HEK293 (cell line): Measurements from ENCODE around the gene CTF1.
A peak's percentile ranks its signal among the peaks of the same experiment; 100 is the strongest.

ENCODE experiments used
- GLI4 ChIP-seq: fragments of 450-650 bp; formaldehyde crosslinking; IDR thresholded peaks from 2 replicates; pipeline ENCODE4 v1.5.1; 2016; ENCODE audit warnings: missing biosample characterization, missing genetic modification characterization
- GLIS1 ChIP-seq: fragments of 450-650 bp; formaldehyde crosslinking; IDR thresholded peaks from 2 replicates; pipeline ENCODE4 v1.5.1; 2016; ENCODE audit warnings: missing biosample characterization, missing genetic modification characterization
- GLIS2 ChIP-seq: fragments of 450-650 bp; formaldehyde crosslinking; IDR thresholded peaks from 2 replicates; pipeline ENCODE4 v1.5.1; 2016; ENCODE audit warnings: missing biosample characterization, missing genetic modification characterization
- KLF8 ChIP-seq: fragments of 450-650 bp; formaldehyde crosslinking; IDR thresholded peaks from 2 replicates; pipeline ENCODE4 v1.5.1; 2016; ENCODE audit warnings: missing biosample characterization, missing genetic modification characterization
- PATZ1 ChIP-seq: fragments of 450-650 bp; formaldehyde crosslinking; IDR thresholded peaks from 2 replicates; pipeline ENCODE4 v1.5.1; 2016; ENCODE audit warnings: missing biosample characterization, missing genetic modification characterization
- SP3 ChIP-seq: fragments of 450-650 bp; formaldehyde crosslinking; IDR thresholded peaks from 2 replicates; pipeline ENCODE4 v1.5.1; 2016; ENCODE audit warnings: missing biosample characterization, missing genetic modification characterization
- SP7 ChIP-seq: fragments of 450-650 bp; formaldehyde crosslinking; IDR thresholded peaks from 2 replicates; pipeline ENCODE4 v1.5.1; 2016; ENCODE audit warnings: missing biosample characterization, missing genetic modification characterization
- WT1 ChIP-seq: fragments of 450-650 bp; formaldehyde crosslinking; IDR thresholded peaks from 2 replicates; pipeline ENCODE4 v1.5.1; 2016; ENCODE audit warnings: missing biosample characterization, missing genetic modification characterization
- ZBTB11 ChIP-seq: fragments of 450-650 bp; formaldehyde crosslinking; conservative IDR thresholded peaks from 2 replicates; pipeline ENCODE4 v1.5.1; 2016; ENCODE audit warnings: low read depth, missing biosample characterization, missing genetic modification characterization
- ZBTB26 ChIP-seq: fragments of 450-650 bp; formaldehyde crosslinking; optimal IDR thresholded peaks from 2 replicates; pipeline ENCODE3; 2016; ENCODE audit warnings: missing biosample characterization, mild to moderate bottlenecking, missing genetic modification characterization
- ZBTB8A ChIP-seq: fragments of 450-650 bp; formaldehyde crosslinking; IDR thresholded peaks from 2 replicates; pipeline ENCODE4 v1.5.1; 2016; ENCODE audit warnings: missing biosample characterization, missing genetic modification characterization
- ZFP69B ChIP-seq: fragments of 450-650 bp; formaldehyde crosslinking; IDR thresholded peaks from 2 replicates; pipeline ENCODE4 v1.5.1; 2016; ENCODE audit warnings: missing biosample characterization, missing genetic modification characterization
- ZNF223 ChIP-seq: fragments of 450-650 bp; formaldehyde crosslinking; IDR thresholded peaks from 2 replicates; pipeline ENCODE4 v1.5.1; 2016; ENCODE audit warnings: missing biosample characterization, missing genetic modification characterization
- ZNF335 ChIP-seq: fragments of 450-650 bp; formaldehyde crosslinking; conservative IDR thresholded peaks from 2 replicates; pipeline ENCODE4 v1.5.1; 2016; ENCODE audit warnings: missing biosample characterization, missing genetic modification characterization
- ZNF596 ChIP-seq: fragments of 450-650 bp; IDR thresholded peaks from 2 replicates; pipeline ENCODE4 v1.5.0; 2018; ENCODE audit warnings: missing biosample characterization, mild to moderate bottlenecking, missing genetic modification characterization, moderate library complexity
- ZNF660 ChIP-seq: fragments of 450-650 bp; IDR thresholded peaks from 2 replicates; pipeline ENCODE4 v1.5.1; 2018; ENCODE audit warnings: missing biosample characterization, mild to moderate bottlenecking, missing genetic modification characterization
- ZNF677 ChIP-seq: fragments of 450-650 bp; IDR thresholded peaks from 2 replicates; pipeline ENCODE4 v1.5.0; 2018; ENCODE audit warnings: missing biosample characterization, mild to moderate bottlenecking, missing genetic modification characterization, moderate library complexity
- ZNF76 ChIP-seq: fragments of 450-650 bp; formaldehyde crosslinking; IDR thresholded peaks from 2 replicates; pipeline ENCODE4; 2016; ENCODE audit warnings: low read depth, missing biosample characterization, missing genetic modification characterization, borderline replicate concordance
- ZNF791 ChIP-seq: fragments of 450-650 bp; formaldehyde crosslinking; IDR thresholded peaks from 2 replicates; pipeline ENCODE4 v1.5.1; 2016; ENCODE audit warnings: missing biosample characterization, missing genetic modification characterization
- ZSCAN5A ChIP-seq: fragments of 450-650 bp; formaldehyde crosslinking; IDR thresholded peaks from 2 replicates; pipeline ENCODE4 v1.5.1; 2016; ENCODE audit warnings: missing biosample characterization, missing genetic modification characterization
- ZXDB ChIP-seq: fragments of 450-650 bp; formaldehyde crosslinking; IDR thresholded peaks from 2 replicates; pipeline ENCODE4 v1.5.1; 2016; ENCODE audit warnings: missing biosample characterization, missing genetic modification characterization
- TF ChIP-seq, protein P1 (sequence below): fragments of 450-650 bp; formaldehyde crosslinking; IDR thresholded peaks from 2 replicates; pipeline ENCODE4 v1.5.0; 2017; ENCODE audit warnings: missing biosample characterization, missing genetic modification characterization, borderline replicate concordance
- TF ChIP-seq, protein P2 (sequence below): IDR thresholded peaks from 2 replicates; pipeline ENCODE4 v1.6.1; 2011; ENCODE audit warnings: mild to moderate bottlenecking, low read depth, low read length, borderline replicate concordance
- TF ChIP-seq, protein P3 (sequence below): fragments of 450-650 bp; formaldehyde crosslinking; IDR thresholded peaks from 2 replicates; pipeline ENCODE4 v1.5.1; 2016; ENCODE audit warnings: missing biosample characterization, missing genetic modification characterization

CTF1 gene

DNA sequence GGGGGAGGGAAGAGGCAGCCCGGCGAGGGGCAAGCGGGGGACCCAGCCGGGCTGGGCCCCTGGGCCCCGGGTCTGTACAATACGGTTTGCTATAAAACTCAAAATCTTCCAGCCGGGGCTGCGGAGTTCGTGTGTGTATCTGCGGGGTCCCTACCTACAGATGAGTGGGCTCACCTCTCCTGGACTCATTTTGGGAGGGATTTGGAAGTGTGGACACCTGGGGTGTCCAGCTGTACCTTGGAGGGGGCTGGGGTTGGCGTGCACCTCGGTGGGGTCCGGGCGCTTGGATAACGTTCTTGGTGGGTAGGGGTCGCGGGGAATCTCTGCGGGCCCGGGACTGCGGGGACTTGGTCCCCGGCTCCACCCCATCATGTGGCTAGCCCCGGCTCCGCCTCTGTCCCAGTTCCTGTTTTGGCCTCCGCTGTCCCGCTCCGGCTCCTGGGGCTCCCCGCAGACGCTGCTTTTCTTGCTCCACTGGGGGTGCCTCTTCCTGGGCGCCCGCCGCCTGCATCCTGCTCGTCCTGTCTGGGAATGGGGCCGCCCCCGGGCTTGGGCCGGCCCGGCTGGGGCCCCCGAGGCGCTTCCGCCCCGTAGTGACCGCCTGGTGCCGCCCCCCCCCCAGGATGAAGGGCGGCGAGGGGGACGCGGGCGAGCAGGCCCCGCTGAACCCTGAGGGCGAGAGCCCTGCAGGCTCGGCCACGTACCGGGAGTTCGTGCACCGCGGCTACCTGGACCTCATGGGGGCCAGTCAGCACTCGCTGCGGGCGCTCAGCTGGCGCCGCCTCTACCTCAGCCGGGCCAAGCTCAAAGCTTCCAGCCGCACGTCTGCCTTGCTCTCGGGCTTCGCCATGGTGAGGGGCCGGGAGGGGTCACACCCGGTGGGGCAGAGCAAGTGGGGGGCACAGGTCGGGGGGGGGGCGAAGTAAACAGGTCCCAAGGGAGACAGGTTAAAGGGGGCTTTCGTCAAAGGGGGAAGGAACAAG, 52.5 kb downstream of the CTF1 start, which contains the start of gene ORAI3 (continued):
- peak; percentile 21; the same call in 1 of the 2 replicates for TF ChIP-seq ZBTB11 (tag by site-specific recombination)
- 0 out of 2 replicates have a peak, but pooled peaks have one; percentile 41 for TF ChIP-seq WT1 (tag by site-specific recombination)
- peak; percentile 68 for TF ChIP-seq GLIS1 (tag by site-specific recombination)
- peak; percentile 53 for TF ChIP-seq ZNF76 (tag by site-specific recombination)
- TF ChIP-seq GLI4 (tag by site-specific recombination), result no peak
- peak; percentile 70 for TF ChIP-seq ZNF335
- TF ChIP-seq SP7 (tag by site-specific recombination), result peak; percentile 22; the same call in 1 of the 2 replicates
- TF ChIP-seq KLF8, result 0 out of 2 replicates have a peak, but pooled peaks have one; percentile 22
- TF ChIP-seq ZNF660 (tag by site-specific recombination), result peak; percentile 35; the same call in 1 of the 2 replicates
- TF ChIP-seq, protein P1, sequence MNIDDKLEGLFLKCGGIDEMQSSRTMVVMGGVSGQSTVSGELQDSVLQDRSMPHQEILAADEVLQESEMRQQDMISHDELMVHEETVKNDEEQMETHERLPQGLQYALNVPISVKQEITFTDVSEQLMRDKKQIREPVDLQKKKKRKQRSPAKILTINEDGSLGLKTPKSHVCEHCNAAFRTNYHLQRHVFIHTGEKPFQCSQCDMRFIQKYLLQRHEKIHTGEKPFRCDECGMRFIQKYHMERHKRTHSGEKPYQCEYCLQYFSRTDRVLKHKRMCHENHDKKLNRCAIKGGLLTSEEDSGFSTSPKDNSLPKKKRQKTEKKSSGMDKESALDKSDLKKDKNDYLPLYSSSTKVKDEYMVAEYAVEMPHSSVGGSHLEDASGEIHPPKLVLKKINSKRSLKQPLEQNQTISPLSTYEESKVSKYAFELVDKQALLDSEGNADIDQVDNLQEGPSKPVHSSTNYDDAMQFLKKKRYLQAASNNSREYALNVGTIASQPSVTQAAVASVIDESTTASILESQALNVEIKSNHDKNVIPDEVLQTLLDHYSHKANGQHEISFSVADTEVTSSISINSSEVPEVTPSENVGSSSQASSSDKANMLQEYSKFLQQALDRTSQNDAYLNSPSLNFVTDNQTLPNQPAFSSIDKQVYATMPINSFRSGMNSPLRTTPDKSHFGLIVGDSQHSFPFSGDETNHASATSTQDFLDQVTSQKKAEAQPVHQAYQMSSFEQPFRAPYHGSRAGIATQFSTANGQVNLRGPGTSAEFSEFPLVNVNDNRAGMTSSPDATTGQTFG (tag by site-specific recombination), result no peak
- TF ChIP-seq ZXDB (tag by site-specific recombination), result peak; percentile 45; the same call in 1 of the 2 replicates
- no peak for TF ChIP-seq ZNF791
- TF ChIP-seq SP3 (tag by site-specific recombination), result peak; percentile 28; the same call in 1 of the 2 replicates
- peak; percentile 41; the same call in 1 of the 2 replicates for TF ChIP-seq ZSCAN5A (tag by site-specific recombination)
- TF ChIP-seq ZNF223, result no peak
- peak; percentile 68 for TF ChIP-seq PATZ1
- TF ChIP-seq ZNF596 (tag by site-specific recombination), result peak; percentile 15; the same call in 1 of the 2 replicates
- TF ChIP-seq ZNF677 (tag by site-specific recombination), result peak; percentile 51; the same call in 1 of the 2 replicates
- TF ChIP-seq, protein P2, sequence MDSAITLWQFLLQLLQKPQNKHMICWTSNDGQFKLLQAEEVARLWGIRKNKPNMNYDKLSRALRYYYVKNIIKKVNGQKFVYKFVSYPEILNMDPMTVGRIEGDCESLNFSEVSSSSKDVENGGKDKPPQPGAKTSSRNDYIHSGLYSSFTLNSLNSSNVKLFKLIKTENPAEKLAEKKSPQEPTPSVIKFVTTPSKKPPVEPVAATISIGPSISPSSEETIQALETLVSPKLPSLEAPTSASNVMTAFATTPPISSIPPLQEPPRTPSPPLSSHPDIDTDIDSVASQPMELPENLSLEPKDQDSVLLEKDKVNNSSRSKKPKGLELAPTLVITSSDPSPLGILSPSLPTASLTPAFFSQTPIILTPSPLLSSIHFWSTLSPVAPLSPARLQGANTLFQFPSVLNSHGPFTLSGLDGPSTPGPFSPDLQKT, result no peak
- TF ChIP-seq ZBTB8A, result peak; percentile 92
- TF ChIP-seq, protein P3, sequence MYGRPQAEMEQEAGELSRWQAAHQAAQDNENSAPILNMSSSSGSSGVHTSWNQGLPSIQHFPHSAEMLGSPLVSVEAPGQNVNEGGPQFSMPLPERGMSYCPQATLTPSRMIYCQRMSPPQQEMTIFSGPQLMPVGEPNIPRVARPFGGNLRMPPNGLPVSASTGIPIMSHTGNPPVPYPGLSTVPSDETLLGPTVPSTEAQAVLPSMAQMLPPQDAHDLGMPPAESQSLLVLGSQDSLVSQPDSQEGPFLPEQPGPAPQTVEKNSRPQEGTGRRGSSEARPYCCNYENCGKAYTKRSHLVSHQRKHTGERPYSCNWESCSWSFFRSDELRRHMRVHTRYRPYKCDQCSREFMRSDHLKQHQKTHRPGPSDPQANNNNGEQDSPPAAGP, result 0 out of 2 replicates have a peak, but pooled peaks have one; percentile 17
- TF ChIP-seq GLIS2 (tag by site-specific recombination), result peak; percentile 91
- TF ChIP-seq ZBTB26 (tag by site-specific recombination), result peak; percentile 81
- 0 out of 2 replicates have a peak, but pooled peaks have one; percentile 31 for TF ChIP-seq ZFP69B (tag by site-specific recombination)
